GM06990 (cell line): ENCODE measurements around the gene DMD.

ENCODE experiments used
- DNase-seq: peaks from one replicate; pipeline ENCODE4 v3.0.0-alpha.2; 2011; ENCODE audit not compliant: insufficient read length; ENCODE audit errors: extremely low read depth
- H3K27me3 ChIP-seq: replicated peaks from 2 replicates; pipeline ENCODE4 v1.6.0; 2011; ENCODE audit warnings: low read length; ENCODE audit not compliant: control insufficient read depth, insufficient read depth
- H3K36me3 ChIP-seq: 2 replicates; pipeline ENCODE4 v1.5.1; 2011; ENCODE audit warnings: low read length; ENCODE audit not compliant: control insufficient read depth, insufficient read depth
- H3K4me3 ChIP-seq: replicated peaks from 2 replicates; pipeline ENCODE4 v1.5.1; 2011; ENCODE audit warnings: low read depth, mild to moderate bottlenecking, control low read depth, low read length
- TF ChIP-seq, protein P1 (sequence below): IDR thresholded peaks from 2 replicates; pipeline ENCODE4 v1.5.1; 2011; ENCODE audit warnings: low read length, control low read depth, mild to moderate bottlenecking, inconsistent platforms; ENCODE audit not compliant: insufficient read depth, poor library complexity, severe bottlenecking

The DMD gene

DNA sequence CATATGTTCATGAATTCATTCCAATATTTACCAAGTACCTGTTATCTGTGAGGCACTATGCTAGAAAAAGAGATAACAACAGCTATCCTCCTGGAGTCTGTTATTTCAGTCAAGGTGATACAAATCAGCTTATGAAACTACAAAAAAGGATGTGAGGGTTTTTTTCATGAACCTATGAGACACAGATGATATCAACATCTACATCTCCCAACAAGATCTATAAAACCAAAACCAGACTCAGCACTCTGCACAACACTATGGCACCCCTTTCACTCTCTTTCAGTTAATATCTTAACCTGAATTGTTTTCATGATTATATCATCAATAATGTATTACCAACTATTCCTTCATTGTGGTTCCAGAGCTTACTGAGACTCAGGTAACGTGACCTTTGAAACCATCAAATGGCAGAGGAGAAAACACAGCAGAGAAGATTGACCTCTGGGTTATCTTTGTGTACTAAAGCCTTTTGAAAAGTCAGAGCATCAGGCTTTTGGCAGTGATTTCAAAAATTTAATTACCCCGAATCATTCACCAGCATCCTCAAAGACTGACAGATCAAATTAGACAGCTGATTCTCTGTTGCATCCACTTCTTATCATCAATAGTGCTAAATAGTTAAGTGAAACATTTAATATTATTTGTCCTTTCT lies 1894.9 kb downstream of the DMD start:
- no peaks in the 10 kb centered on the region for H3K36me3 ChIP-seq
- TF ChIP-seq, protein P1, sequence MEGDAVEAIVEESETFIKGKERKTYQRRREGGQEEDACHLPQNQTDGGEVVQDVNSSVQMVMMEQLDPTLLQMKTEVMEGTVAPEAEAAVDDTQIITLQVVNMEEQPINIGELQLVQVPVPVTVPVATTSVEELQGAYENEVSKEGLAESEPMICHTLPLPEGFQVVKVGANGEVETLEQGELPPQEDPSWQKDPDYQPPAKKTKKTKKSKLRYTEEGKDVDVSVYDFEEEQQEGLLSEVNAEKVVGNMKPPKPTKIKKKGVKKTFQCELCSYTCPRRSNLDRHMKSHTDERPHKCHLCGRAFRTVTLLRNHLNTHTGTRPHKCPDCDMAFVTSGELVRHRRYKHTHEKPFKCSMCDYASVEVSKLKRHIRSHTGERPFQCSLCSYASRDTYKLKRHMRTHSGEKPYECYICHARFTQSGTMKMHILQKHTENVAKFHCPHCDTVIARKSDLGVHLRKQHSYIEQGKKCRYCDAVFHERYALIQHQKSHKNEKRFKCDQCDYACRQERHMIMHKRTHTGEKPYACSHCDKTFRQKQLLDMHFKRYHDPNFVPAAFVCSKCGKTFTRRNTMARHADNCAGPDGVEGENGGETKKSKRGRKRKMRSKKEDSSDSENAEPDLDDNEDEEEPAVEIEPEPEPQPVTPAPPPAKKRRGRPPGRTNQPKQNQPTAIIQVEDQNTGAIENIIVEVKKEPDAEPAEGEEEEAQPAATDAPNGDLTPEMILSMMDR, result no peak
- no peaks in the 10 kb centered on the region for H3K27me3 ChIP-seq
- no peak overlapping the region for H3K4me3 ChIP-seq
- no peak for DNase-seq

DNA sequence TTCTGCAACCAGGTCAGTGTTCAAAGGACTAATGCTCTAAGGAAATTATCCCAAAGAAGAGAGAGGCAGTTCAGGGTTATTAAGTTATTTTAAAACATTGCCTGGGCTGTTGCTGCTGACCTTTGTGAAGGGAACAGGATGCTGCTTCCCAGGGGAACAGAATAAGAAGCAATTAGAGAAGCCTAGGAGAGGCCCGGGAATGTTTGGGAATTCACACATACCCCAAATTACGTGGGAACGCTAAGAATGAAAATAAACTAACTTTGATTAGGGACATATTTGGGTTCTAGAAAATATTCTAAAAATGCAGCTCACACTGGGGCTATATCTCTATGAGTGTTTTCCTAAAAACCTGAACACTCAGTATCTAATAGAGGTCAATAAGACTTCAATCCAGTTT lies 1896.4 kb downstream of the DMD start:
- no peak for DNase-seq
- H3K4me3 ChIP-seq, result no peak overlapping the region
- TF ChIP-seq, protein P1, result no peak
- H3K27me3 ChIP-seq, result no peaks in the 10 kb centered on the region
- H3K36me3 ChIP-seq, result no peaks in the 10 kb centered on the region

DNA sequence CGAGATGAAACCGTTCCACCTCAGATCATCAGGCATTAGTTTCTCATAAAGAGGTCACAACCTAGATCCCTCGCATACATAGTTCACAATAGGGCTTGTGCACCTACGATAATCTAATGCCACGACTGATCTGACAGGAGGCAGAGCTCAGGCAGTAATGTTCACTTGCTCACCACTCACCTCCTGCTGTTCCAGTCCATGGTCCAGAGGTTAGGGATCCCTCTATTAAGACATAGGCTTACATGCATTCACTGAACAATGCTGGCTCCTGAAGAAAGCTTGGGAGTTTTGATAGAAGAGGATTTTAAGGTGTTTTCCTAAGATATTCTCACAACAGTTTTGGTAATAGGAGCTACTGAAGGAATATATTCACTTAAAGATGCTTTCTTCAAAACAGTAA lies 1903.4 kb downstream of the DMD start:
- Histone ChIP-seq H3K27me3 (no peaks in the 10 kb centered on the region), H3K4me3 (no peak overlapping the region), H3K36me3 (no peaks in the 10 kb centered on the region)
- TF ChIP-seq, protein P1, result no peak
- no peak for DNase-seq

DNA sequence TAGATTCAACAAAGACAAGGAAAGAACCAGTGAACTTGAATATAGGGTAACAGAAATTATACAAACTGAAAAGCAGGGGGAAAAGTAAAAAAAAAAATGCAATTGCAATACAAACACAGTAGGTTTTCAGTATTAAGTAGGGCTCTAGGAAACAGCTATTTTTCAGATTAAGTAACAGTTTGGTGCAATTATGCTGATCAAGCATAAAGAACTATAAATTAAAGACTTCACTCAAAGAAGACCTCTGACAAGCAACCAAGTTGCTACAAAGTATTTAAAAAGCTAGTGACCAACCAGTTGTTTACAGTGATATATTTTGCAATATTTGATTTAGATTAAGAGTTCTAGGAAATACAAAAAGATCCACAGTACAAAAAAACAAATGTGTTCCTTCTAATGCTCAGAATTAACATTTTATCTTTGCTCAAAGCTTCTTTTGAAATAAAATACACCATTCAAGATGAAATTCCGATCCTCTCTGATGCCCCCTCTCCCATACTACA lies 1908.7 kb downstream of the DMD start:
- Histone ChIP-seq H3K4me3 (no peak overlapping the region), H3K27me3 (no peaks in the 10 kb centered on the region), H3K36me3 (no peaks in the 10 kb centered on the region)
- DNase-seq, result no peak
- TF ChIP-seq, protein P1, result no peak

DNA sequence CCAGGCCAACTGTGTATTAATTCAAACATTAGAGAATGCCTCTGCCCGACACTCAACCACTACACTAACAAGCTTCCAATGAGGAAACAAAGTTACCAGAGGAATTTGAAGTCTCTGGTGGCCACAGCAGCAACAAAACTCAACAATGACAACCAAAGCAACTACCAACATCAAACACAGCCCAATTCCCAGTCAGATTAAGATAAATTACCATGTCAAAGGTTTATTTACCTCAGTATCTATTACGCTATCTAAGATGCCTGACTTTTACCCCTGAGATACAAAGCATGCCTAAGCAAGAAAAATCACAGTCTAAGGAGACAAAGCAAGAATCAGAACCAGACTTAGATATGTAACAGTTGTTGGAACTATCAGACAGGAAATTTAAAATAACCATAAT lies 1909.4 kb downstream of the DMD start:
- no peak for DNase-seq
- Histone ChIP-seq H3K4me3 (no peak overlapping the region), H3K36me3 (no peaks in the 10 kb centered on the region), H3K27me3 (no peaks in the 10 kb centered on the region)
- TF ChIP-seq, protein P1, result no peak

DNA sequence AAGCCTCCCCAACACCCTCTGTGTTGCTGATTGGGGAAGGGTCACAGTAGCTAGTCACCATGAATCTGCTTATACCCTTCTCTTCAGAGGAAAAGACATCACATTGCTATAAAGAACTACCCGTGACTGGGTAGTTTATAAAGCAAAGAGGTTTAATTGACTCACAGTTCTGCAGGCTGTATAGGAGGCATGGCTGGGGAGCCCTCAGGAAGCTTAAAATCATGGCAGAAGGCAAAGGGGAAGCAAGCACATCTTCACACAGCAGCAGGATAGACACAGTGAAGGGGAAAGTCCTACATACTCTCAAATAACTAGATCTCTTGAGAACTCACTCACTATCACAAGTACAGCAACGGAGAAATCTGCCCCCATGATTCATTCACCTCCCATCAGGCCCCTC lies 1910.1 kb downstream of the DMD start:
- Histone ChIP-seq H3K27me3 (no peaks in the 10 kb centered on the region), H3K36me3 (no peaks in the 10 kb centered on the region), H3K4me3 (no peak overlapping the region)
- TF ChIP-seq, protein P1, result no peak
- DNase-seq, result no peak
